Activated T-helper 2 cell treated with anti-CD3 and anti-CD28 coated beads, Interferon-gamma antibody, Interleukin-2, Interleukin-4, amounts not matched to agents 10 μg/mL and 5 μg/mL and 100 μg/mL, durations not matched to agents 14 hours and 24 hours and 36 hours (primary cell): ENCODE results near the gene SELE. TPM values are rescaled to one million over a fixed set of nuclear protein-coding genes. Genes with fewer than 3 reads are reported as not detected.
"Not testable (repeated sequence)": the region's sequence is repeated elsewhere in the genome, so short reads cannot be mapped to it uniquely, and the experiment has no call there.

ENCODE experiments used
- DNase-seq: peaks from one replicate; pipeline ENCODE4 v3.0.0; 2021; ENCODE audit warnings: low spot score
- H3K27ac Mint-ChIP-seq: one replicate; pipeline ENCODE4 v1.8.0; 2021; ENCODE audit warnings: mixed read lengths
- H3K27me3 Mint-ChIP-seq: one replicate; pipeline ENCODE4 v1.8.0; 2021; ENCODE audit warnings: low read depth, mixed read lengths
- H3K36me3 Mint-ChIP-seq: one replicate; pipeline ENCODE4 v1.8.0; 2021; ENCODE audit warnings: low read depth, mixed read lengths
- H3K4me1 Mint-ChIP-seq: one replicate; pipeline ENCODE4 v1.8.0; 2021; ENCODE audit warnings: low read depth, mixed read lengths
- H3K4me3 Mint-ChIP-seq: one replicate; pipeline ENCODE4 v1.8.0; 2021; ENCODE audit warnings: low read depth, mild to moderate bottlenecking, moderate library complexity, mixed read lengths
- H3K9me3 Mint-ChIP-seq: one replicate; pipeline ENCODE4 v1.8.0; 2021; ENCODE audit warnings: mixed read lengths
- intact Hi-C: fragments of 100-400 bp; cut with micrococcal nuclease; formaldehyde crosslinking; loops from one replicate; pipeline ENCODE4 v1.15.1; 2023
- total RNA-seq: library from RNA; stranded (reverse); gene quantifications from 2 replicates; pipeline ENCODE4 v1.2.3, GENCODE V29; 2022

Gene SELE
- total RNA-seq, 1 donor from 2014 or later: not detected

DNA sequence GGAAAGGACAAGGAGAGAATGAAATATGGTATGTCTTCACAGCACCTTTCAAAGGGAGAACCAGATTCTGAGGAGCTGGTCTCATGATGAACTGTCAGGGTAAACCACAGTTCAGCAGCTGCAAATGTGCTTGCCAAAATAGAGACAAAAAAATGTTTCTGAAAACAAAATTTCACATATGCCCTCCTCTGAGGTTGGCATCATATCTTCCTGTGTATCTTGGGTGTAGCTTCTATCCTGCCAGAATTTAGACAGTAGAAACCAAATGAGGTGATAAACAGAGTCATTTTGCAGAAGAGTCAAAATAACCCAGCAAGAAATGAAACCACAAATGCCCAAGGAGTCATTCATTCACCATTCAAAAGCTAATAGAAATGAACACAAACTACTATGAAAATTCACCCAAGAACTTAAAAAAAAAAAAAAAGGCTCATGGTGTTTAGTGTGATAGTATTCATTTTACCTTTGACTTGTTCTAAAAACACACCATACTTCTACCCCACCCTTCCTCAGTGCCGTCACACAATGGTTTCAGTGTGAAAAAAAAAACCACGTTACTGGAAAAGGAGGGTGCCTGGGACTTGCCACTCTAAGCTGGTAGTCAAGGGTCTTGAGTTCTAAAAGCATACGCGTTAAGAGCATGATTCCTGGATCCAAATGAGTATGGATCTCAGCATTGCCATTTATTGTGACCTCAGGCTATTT lies 41.0 kb downstream of the SELE start:
- intact Hi-C loops: loop anchor here (1.0 to 10.0 kb wide), 7 partner anchors 13 to 1458 kb away; partner anchors contain the start of genes KIFAP3 and SCYL3
- DNase-seq: peak; percentile 45
- no peaks in the 10 kb centered on the region for H3K9me3 Mint-ChIP-seq
- H3K27ac Mint-ChIP-seq: peak overlapping the region; percentile 84
- H3K4me3 Mint-ChIP-seq: peak overlapping the region; percentile 37
- H3K36me3 Mint-ChIP-seq: peaks cover 53% of the 10 kb centered on the region
- peaks cover 84% of the 10 kb centered on the region for H3K4me1 Mint-ChIP-seq
- H3K27me3 Mint-ChIP-seq: no peaks in the 10 kb centered on the region

DNA sequence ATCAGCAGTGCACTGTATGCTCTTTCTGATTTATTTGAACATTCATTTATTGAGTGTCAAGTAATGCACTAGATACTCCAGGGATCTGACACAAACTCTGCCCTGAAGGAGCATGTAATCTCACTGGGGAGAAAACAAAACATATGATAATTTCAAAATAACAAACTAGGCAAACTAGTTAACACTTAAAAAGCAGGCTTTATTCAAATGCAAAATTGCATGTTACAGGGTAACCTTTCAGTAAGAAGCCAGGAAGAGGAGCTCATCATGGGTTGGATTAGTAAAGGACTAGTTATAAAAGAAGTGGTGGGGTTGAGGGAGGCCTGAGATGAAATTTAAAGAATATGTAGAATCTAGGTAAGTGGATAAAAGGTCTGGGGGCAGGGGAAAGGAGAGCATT lies 43.4 kb downstream of the SELE start:
- intact Hi-C loops: loop anchor here (5.0 to 10.0 kb wide), 3 partner anchors 202 to 1456 kb away; partner anchors contain the start of genes KIFAP3 and SCYL3
- no peak for DNase-seq
- H3K27ac Mint-ChIP-seq: peak overlapping the region; percentile 90
- no peaks in the 10 kb centered on the region for H3K9me3 Mint-ChIP-seq
- H3K4me3 Mint-ChIP-seq: peak overlapping the region; percentile 19
- H3K4me1 Mint-ChIP-seq: peaks cover 62% of the 10 kb centered on the region
- no peaks in the 10 kb centered on the region for H3K27me3 Mint-ChIP-seq
- peaks cover 37% of the 10 kb centered on the region for H3K36me3 Mint-ChIP-seq

- Mint-ChIP-seq H3K36me3 (peaks cover 26% of the 10 kb centered on the region), H3K9me3 (no peaks in the 10 kb centered on the region), H3K4me1 (peaks cover 52% of the 10 kb centered on the region), H3K27ac (no peak overlapping the region), H3K4me3 (no peak overlapping the region), H3K27me3 (no peaks in the 10 kb centered on the region)
- intact Hi-C loops: no loop called here
- no peak for DNase-seq
These were observed 44.5 kb downstream of the SELE start for GRCh38 chr1:169689395-169689794.

GRCh38 chr1:169688377-169688776 lies 45.5 kb downstream of the SELE start:
- H3K27ac Mint-ChIP-seq, H3K9me3 Mint-ChIP-seq, H3K4me3 Mint-ChIP-seq, DNase-seq, H3K27me3 Mint-ChIP-seq, intact Hi-C loops: not testable (repeated sequence)
- peaks cover 41% of the 10 kb centered on the region for H3K4me1 Mint-ChIP-seq
- H3K36me3 Mint-ChIP-seq: peaks cover 19% of the 10 kb centered on the region

DNA sequence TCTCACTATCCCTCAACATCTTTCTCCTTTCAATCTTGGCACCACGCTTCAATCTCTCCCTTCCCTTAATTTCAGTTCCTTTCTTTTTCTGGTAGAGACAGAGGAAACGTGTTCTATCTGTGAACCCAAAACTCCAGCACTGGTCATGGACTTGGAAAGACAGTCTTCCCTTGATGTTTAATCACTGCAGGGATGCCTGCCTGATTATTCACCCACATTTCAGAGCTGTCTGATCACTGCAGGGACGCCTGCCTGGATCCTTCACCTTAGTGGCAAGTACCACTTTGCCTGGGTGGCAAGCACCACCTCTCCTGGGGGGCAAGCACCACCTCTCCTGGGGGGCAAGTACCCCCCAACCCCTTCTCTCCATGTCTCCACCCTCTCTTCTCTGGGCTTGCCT lies 50.2 kb downstream of the SELE start:
- no peak for DNase-seq
- Mint-ChIP-seq H3K27me3 (no peaks in the 10 kb centered on the region), H3K4me1 (peaks cover 35% of the 10 kb centered on the region), H3K27ac (no peak overlapping the region), H3K4me3 (no peak overlapping the region), H3K9me3 (no peaks in the 10 kb centered on the region), H3K36me3 (peaks cover under 1% of the 10 kb centered on the region)
- intact Hi-C loops: no loop called here

GRCh38 chr1:169683168-169683567 lies 50.7 kb downstream of the SELE start:
- H3K27me3 Mint-ChIP-seq, DNase-seq, H3K4me3 Mint-ChIP-seq, H3K36me3 Mint-ChIP-seq, H3K9me3 Mint-ChIP-seq, intact Hi-C loops, H3K27ac Mint-ChIP-seq: not testable (repeated sequence)
- H3K4me1 Mint-ChIP-seq: peaks cover 35% of the 10 kb centered on the region

GRCh38 chr1:169682071-169682470 lies 51.8 kb downstream of the SELE start:
- H3K4me1 Mint-ChIP-seq: peaks cover 43% of the 10 kb centered on the region
- H3K9me3 Mint-ChIP-seq: no peaks in the 10 kb centered on the region
- H3K4me3 Mint-ChIP-seq: no peak overlapping the region
- H3K36me3 Mint-ChIP-seq: no peaks in the 10 kb centered on the region
- no peaks in the 10 kb centered on the region for H3K27me3 Mint-ChIP-seq
- H3K27ac Mint-ChIP-seq: peak overlapping the region; percentile 46
- intact Hi-C loops: no loop called here
- DNase-seq: no peak

DNA sequence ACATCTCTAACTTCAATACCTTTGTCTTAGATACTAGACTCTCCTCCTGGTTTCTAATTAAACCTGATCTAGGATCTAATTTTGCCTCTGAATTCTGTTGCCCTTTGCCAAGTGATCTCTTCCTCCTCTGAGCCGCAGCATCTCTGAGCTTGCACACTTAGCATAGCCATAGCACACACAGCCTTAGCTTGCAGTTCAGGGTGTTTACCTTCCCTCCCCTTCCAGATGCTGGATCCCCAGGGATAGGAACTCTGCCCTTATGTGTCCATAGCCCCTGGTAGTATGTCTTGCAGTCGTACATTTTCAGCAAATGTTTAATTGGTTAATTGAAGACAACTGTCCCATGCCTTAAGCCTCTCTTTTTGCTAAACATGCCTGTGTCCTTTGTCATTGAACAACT lies 52.7 kb downstream of the SELE start:
- DNase-seq: no peak
- peak overlapping the region; percentile 73 for H3K27ac Mint-ChIP-seq
- intact Hi-C loops: no loop called here
- peaks cover 52% of the 10 kb centered on the region for H3K4me1 Mint-ChIP-seq
- no peaks in the 10 kb centered on the region for H3K27me3 Mint-ChIP-seq
- H3K36me3 Mint-ChIP-seq: no peaks in the 10 kb centered on the region
- H3K4me3 Mint-ChIP-seq: no peak overlapping the region
- no peaks in the 10 kb centered on the region for H3K9me3 Mint-ChIP-seq

DNA sequence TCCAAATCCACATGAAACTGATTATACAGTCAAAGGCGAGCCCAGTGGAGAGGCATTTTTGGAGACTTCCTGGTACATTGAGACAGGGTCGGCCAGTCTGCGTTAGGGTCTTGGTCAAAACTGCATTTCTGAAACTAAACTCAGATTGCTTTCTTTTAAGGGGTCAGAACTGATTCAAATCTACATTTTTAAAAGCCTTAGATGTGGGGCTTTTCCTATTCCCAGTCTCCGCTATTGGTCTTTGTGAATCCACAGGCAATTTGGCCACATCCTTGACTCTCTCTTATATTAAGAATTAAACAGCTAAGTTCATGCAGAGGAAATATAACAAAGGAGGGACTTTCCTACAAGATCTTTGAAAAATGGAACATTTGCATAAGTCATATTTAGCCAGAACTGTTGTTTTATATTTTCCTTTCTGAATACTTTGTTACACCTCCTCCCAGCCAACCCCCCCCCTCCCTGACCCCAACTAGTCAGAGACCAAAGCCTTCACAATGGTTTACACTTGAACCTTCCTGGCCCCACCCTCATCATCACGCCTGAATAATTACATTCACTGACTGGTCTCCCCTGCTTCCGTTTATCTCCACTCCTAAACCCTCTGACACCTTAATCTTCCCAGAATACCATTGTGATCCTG lies 53.4 kb downstream of the SELE start:
- Mint-ChIP-seq H3K9me3 (no peaks in the 10 kb centered on the region), H3K4me3 (no peak overlapping the region), H3K27ac (peak overlapping the region; percentile 73), H3K36me3 (no peaks in the 10 kb centered on the region), H3K4me1 (peaks cover 58% of the 10 kb centered on the region), H3K27me3 (no peaks in the 10 kb centered on the region)
- DNase-seq: no peak
- intact Hi-C loops: loop anchor here (1.0 kb wide), 1 partner anchor 13 kb away; no protein-coding TSS in a partner anchor

DNA sequence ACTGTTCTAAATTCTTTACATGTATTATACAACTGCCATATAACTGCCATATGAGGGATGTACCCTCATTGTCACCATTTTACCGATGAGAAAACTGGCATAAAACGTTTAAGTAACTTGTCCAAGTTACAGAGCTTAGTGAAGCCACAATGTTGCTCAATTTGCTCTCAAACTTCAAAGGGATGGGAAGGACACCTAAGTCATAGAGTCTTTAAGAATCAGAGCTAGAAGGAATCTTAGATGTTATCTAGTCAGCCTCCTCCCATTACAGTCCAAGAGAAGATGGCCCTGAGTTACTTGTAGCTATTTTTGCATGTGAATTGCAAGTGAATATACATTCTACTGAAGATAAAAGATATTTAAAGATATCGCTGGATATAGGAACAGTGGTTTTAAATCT lies 54.2 kb downstream of the SELE start:
- intact Hi-C loops: loop anchor here (1.0 kb wide), 1 partner anchor 14 kb away; no protein-coding TSS in a partner anchor
- no peak overlapping the region for H3K4me3 Mint-ChIP-seq

DNA sequence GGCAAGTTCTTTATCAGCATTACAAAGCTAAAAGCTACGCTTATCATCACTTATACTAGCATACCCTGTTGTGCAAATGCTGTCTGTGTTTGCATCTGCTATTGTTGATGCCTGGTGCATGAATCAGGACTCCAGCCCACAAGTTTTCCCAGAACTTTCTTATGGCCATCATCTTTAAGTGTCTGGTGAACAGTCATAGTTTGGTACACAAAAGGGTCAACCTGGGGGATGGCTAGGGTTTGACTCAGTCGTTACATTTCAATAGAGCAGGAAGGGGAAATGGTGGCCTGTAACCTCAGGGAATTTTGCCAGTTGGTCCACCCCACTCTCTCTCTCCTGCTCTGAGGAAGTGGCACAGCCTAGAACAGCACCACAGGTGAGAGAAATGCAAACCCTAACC lies 57.9 kb downstream of the SELE start:
- intact Hi-C loops: no loop called here
- Mint-ChIP-seq H3K27me3 (no peaks in the 10 kb centered on the region), H3K4me1 (peaks cover 46% of the 10 kb centered on the region), H3K36me3 (no peaks in the 10 kb centered on the region), H3K4me3 (no peak overlapping the region), H3K27ac (no peak overlapping the region), H3K9me3 (peaks cover 7% of the 10 kb centered on the region)
- no peak for DNase-seq

More for the DNA sequence above, 54.2 kb downstream of the SELE start:
- H3K27me3 Mint-ChIP-seq: no peaks in the 10 kb centered on the region
- no peak overlapping the region for H3K27ac Mint-ChIP-seq
- H3K4me1 Mint-ChIP-seq: peaks cover 59% of the 10 kb centered on the region
- no peak for DNase-seq
- no peaks in the 10 kb centered on the region for H3K9me3 Mint-ChIP-seq
- no peaks in the 10 kb centered on the region for H3K36me3 Mint-ChIP-seq
